Measurements from ENCODE around the gene POM121.
"Not testable (repeated sequence)": the region's sequence is repeated elsewhere in the genome, so short reads cannot be mapped to it uniquely, and the experiment has no call there.

Gene POM121

GRCh38 chr7:72974781-72975180, 49.9 kb downstream of the POM121 start:
- not testable (repeated sequence) for H3K4me3 ChIP-seq (ENCODE audit: low read depth, low read length); H3K36me3 ChIP-seq (ENCODE audit: control insufficient read depth, insufficient read depth, low read length); H3K27me3 ChIP-seq (ENCODE audit: control insufficient read depth, insufficient read depth, low read length); H3K9me3 ChIP-seq (ENCODE audit: control insufficient read depth, insufficient read depth, low read length); H3K9ac ChIP-seq (ENCODE audit: low read depth, low read length); H3K4me1 ChIP-seq (ENCODE audit: control insufficient read depth, insufficient read depth, low read length)

GRCh38 chr7:72975656-72976286, 50.9 kb downstream of the POM121 start:
- H3K9me3 ChIP-seq (ENCODE audit: control insufficient read depth, insufficient read depth, low read length); H3K4me1 ChIP-seq (ENCODE audit: control insufficient read depth, insufficient read depth, low read length); H3K36me3 ChIP-seq (ENCODE audit: control insufficient read depth, insufficient read depth, low read length); H3K4me3 ChIP-seq (ENCODE audit: low read depth, low read length); H3K9ac ChIP-seq (ENCODE audit: low read depth, low read length); H3K27me3 ChIP-seq (ENCODE audit: control insufficient read depth, insufficient read depth, low read length): not testable (repeated sequence)

- H3K9ac ChIP-seq (ENCODE audit: low read depth, low read length); H3K9me3 ChIP-seq (ENCODE audit: control insufficient read depth, insufficient read depth, low read length); H3K36me3 ChIP-seq (ENCODE audit: control insufficient read depth, insufficient read depth, low read length); H3K4me3 ChIP-seq (ENCODE audit: low read depth, low read length); H3K27me3 ChIP-seq (ENCODE audit: control insufficient read depth, insufficient read depth, low read length); H3K4me1 ChIP-seq (ENCODE audit: control insufficient read depth, insufficient read depth, low read length): not testable (repeated sequence)
Measured at GRCh38 chr7:72976434-72976833, 51.5 kb downstream of the POM121 start.

GRCh38 chr7:72980382-72980781, 55.5 kb downstream of the POM121 start:
- not testable (repeated sequence) for H3K9ac ChIP-seq (ENCODE audit: low read depth, low read length); H3K9me3 ChIP-seq (ENCODE audit: control insufficient read depth, insufficient read depth, low read length); H3K36me3 ChIP-seq (ENCODE audit: control insufficient read depth, insufficient read depth, low read length); H3K4me3 ChIP-seq (ENCODE audit: low read depth, low read length); H3K27me3 ChIP-seq (ENCODE audit: control insufficient read depth, insufficient read depth, low read length); H3K4me1 ChIP-seq (ENCODE audit: control insufficient read depth, insufficient read depth, low read length)

- H3K4me1 ChIP-seq (ENCODE audit: control insufficient read depth, insufficient read depth, low read length); H3K4me3 ChIP-seq (ENCODE audit: low read depth, low read length); H3K27me3 ChIP-seq (ENCODE audit: control insufficient read depth, insufficient read depth, low read length); H3K9ac ChIP-seq (ENCODE audit: low read depth, low read length); H3K36me3 ChIP-seq (ENCODE audit: control insufficient read depth, insufficient read depth, low read length); H3K9me3 ChIP-seq (ENCODE audit: control insufficient read depth, insufficient read depth, low read length): not testable (repeated sequence)
Measured at GRCh38 chr7:72982084-72982483, 57.2 kb downstream of the POM121 start.

GRCh38 chr7:72990146-72990913, 65.4 kb downstream of the POM121 start:
- not testable (repeated sequence) for H3K9ac ChIP-seq (ENCODE audit: low read depth, low read length); H3K9me3 ChIP-seq (ENCODE audit: control insufficient read depth, insufficient read depth, low read length); H3K27me3 ChIP-seq (ENCODE audit: control insufficient read depth, insufficient read depth, low read length); H3K36me3 ChIP-seq (ENCODE audit: control insufficient read depth, insufficient read depth, low read length); H3K4me3 ChIP-seq (ENCODE audit: low read depth, low read length); H3K4me1 ChIP-seq (ENCODE audit: control insufficient read depth, insufficient read depth, low read length)

- H3K9me3 ChIP-seq (ENCODE audit: control insufficient read depth, insufficient read depth, low read length); H3K9ac ChIP-seq (ENCODE audit: low read depth, low read length); H3K4me3 ChIP-seq (ENCODE audit: low read depth, low read length); H3K4me1 ChIP-seq (ENCODE audit: control insufficient read depth, insufficient read depth, low read length); H3K36me3 ChIP-seq (ENCODE audit: control insufficient read depth, insufficient read depth, low read length); H3K27me3 ChIP-seq (ENCODE audit: control insufficient read depth, insufficient read depth, low read length): not testable (repeated sequence)
Measured at GRCh38 chr7:72995484-72995883, 70.6 kb downstream of the POM121 start.

GRCh38 chr7:72997447-72997846, 72.6 kb downstream of the POM121 start:
- not testable (repeated sequence) for H3K9ac ChIP-seq (ENCODE audit: low read depth, low read length); H3K27me3 ChIP-seq (ENCODE audit: control insufficient read depth, insufficient read depth, low read length); H3K4me1 ChIP-seq (ENCODE audit: control insufficient read depth, insufficient read depth, low read length); H3K4me3 ChIP-seq (ENCODE audit: low read depth, low read length); H3K9me3 ChIP-seq (ENCODE audit: control insufficient read depth, insufficient read depth, low read length); H3K36me3 ChIP-seq (ENCODE audit: control insufficient read depth, insufficient read depth, low read length)

GRCh38 chr7:72997887-72998468, 73.1 kb downstream of the POM121 start:
- not testable (repeated sequence) for H3K4me1 ChIP-seq (ENCODE audit: control insufficient read depth, insufficient read depth, low read length); H3K27me3 ChIP-seq (ENCODE audit: control insufficient read depth, insufficient read depth, low read length); H3K36me3 ChIP-seq (ENCODE audit: control insufficient read depth, insufficient read depth, low read length); H3K9me3 ChIP-seq (ENCODE audit: control insufficient read depth, insufficient read depth, low read length); H3K4me3 ChIP-seq (ENCODE audit: low read depth, low read length); H3K9ac ChIP-seq (ENCODE audit: low read depth, low read length)

All from iPS-15b (cell line).